DMS 273 treated with DMSO at 0.1 percent for 48 hours (cell line): ENCODE measurements around the gene WT1.
"Not testable (repeated sequence)": the region's sequence is repeated elsewhere in the genome, so short reads cannot be mapped to it uniquely, and the experiment has no call there.

Experiments
- DNase-seq: peaks from one replicate; lab custom pipeline; 2025; lab: John Stamatoyannopoulos, UW

WT1 gene

GRCh38 chr11:32435511-32435941, at the start of gene WT1:
WT1 (minus strand) TSS chr11:32435539.
- DNase-seq: no peak

DNA sequence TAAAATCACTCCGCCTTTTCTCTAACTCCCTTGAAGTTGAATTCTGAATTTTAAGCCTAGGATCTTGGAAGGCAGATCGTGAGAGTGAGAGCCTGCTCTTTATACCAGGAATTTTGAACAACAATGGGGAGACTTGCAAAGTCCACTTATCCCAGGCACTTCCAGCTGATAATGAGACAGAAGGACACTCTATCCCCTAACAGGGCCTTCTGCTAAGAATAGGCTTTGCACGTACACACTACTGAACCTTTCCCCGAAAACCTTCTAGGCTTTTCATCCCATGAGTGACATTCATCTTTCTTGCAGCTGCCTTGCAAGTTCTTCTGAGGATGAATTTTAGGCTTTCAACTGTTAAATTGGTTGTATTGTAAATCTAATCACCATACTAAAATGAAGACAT, 44.0 kb upstream of the WT1 start:
- no peak for DNase-seq

DNA sequence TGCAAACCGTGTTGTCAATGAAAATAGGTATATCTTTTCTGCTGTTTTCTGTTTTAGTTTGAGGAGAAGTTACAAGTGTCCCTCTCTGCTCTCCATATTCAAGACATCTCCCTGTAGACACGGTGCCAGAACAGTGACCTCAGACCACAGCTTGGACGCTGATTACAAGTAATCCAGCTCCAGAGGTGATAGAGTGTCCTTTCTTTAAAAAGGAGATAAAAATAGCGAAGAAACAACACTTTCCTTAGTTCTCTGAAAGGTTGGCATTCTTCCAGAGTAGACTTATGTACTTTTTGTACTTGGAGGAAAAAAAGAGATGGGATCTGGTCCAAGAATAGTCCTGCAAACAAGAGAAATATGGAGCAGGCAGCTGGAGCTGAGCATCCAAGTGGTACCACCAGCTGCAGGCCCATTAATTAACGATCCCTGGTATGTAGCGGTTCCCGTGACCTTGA, 43.0 kb upstream of the WT1 start:
- DNase-seq: peak; percentile 26

DNA sequence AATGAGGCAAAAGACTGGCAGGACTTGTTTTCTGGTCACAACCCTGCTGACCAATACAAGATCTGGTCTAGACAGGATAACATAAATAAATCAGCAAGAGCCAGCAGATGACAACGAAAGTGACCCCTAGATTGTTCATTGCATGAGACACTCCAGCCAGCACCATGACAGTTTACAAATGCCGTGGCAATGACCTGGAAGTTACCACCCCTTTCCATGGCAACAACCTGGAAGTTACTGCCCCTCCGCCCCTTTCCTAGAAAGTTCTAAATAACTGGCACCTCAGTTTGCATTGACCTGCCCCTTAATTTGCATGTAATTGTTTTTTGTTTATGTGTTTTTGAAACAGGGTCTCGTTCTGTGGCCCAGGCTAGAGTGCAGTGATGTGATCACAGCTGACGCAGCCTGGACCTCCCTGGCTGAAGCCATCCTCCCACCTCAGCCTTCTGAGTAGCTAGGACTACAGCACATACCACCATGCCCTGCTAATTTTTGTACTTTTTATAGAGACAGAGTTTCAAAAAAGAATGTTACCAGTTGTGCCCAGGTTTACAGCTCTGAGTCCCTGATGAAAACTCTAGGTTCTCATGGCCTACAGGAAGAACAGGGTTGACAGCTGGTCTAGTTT, 38.1 kb upstream of the WT1 start:
- DNase-seq: no peak

DNA sequence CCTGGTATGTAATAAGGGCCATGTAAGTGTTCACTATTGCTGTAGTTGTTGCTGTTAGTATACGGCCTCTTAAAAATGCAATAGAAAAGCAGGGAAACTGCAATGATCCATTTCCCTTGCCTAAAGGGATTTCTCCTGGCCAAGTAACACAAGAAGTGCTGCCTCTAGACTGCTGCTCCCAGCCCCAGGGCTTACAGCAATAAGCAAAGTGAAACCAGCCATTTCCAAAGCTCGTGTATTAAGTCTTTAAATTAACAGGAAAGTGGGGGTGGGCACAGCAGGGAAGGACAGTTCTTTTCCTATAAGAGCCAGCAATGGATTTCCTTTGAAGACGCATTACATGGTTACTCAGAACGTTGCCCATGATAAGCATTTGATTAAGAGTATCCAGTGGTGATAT, 36.9 kb upstream of the WT1 start:
- DNase-seq: no peak

GRCh38 chr11:32471544-32471943, 36.2 kb upstream of the WT1 start:
- not testable (repeated sequence) for DNase-seq

GRCh38 chr11:32469791-32470190, 34.5 kb upstream of the WT1 start:
- no peak for DNase-seq

DNA sequence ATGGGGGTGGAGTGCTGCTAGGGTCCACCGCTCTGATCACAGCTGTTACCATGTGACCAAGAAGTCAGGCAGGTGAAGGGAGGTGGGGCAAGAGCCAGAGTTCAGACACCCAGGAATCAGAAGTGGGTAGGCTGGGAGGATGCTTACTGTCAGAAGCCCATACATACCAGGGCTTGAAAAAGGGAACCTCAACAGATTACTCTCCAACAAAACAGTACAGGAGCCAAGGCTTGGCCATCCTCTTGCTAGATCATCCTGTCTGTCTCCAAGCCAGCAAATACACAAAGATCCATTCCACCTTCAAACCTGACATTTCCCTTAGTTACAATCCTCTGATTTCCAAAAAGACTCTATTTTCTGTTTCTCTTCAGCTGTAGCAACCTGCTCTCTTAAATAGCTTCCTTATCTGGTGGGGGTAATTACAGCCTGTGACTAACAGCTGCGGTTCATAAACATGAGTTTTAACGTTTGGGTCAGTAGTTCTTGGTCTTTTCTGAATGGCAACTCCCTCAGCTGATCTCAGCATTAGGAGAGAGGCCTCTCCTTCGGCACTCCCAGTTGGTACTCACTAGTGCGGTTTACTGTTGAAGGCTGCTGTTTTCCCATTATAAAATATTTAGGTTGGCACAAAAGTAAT, 31.1 kb upstream of the WT1 start:
- DNase-seq: no peak

GRCh38 chr11:32464078-32464477, 28.7 kb upstream of the WT1 start:
- DNase-seq: no peak

- no peak for DNase-seq
These were observed 26.8 kb upstream of the WT1 start for GRCh38 chr11:32462011-32462690.

DNA sequence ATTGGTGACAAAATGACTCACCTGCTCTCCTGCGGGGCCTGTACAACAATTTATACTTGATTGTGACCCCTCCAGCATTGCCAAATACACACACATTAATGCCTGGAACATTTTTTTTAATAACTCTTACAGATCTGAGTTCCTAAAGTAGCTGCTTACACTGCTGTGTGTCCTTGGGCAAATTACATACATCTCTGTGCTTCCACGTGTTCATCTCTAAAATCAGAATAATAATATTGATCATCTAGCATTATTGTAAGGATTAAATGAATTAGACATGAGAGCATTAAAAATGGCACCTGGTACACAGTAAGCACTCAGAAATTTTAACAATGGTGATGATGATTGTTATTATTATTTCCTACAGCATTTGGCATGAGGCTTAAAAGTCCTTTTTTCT, 21.5 kb upstream of the WT1 start:
- DNase-seq: no peak

GRCh38 chr11:32454993-32455392, 19.7 kb upstream of the WT1 start:
- no peak for DNase-seq

- DNase-seq: no peak
These were observed 16.5 kb upstream of the WT1 start for GRCh38 chr11:32451808-32452207.

GRCh38 chr11:32450372-32450771, 15.0 kb upstream of the WT1 start:
- no peak for DNase-seq

- DNase-seq: no peak
These were observed 12.9 kb upstream of the WT1 start for GRCh38 chr11:32448232-32448631.

- no peak for DNase-seq
These were observed 11.9 kb upstream of the WT1 start for GRCh38 chr11:32447252-32447651.

DNA sequence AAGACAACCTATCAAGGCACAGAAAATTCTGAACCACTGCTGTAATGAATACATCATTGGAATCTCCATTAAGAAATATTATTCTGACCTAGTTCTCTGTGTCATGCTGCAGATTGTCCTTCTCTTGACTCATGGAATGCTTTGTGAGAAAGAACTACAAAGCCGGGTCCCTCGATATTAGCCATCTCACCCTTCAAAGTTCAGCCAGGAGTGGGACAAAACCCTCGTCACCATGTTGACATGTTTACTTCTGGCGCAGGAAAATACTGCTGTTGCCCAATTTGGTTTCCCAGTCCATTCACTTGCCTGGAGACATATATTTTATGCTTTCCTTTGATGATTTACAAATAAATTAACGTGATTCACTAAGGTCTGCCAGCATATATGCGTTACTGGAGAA, 10.9 kb upstream of the WT1 start:
- no peak for DNase-seq

DNA sequence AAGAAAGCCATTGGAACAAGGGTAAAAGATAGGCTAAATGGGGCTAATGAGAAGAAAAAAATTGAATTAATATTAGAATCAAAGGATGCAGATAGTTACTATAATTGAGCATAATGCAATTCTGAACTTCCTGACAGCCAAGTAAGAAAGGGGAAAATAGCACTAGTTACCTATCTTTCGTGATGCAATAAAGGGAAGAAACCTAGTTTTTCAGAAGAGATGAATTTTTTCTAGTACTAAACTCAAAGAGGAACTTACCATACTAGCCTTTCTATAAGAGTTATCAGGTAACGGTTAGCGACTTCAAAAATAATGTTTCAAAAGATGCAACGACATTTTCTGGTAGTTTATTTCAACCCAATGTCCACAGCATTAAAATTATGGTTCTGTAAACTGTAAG, 8.8 kb upstream of the WT1 start:
- no peak for DNase-seq

DNA sequence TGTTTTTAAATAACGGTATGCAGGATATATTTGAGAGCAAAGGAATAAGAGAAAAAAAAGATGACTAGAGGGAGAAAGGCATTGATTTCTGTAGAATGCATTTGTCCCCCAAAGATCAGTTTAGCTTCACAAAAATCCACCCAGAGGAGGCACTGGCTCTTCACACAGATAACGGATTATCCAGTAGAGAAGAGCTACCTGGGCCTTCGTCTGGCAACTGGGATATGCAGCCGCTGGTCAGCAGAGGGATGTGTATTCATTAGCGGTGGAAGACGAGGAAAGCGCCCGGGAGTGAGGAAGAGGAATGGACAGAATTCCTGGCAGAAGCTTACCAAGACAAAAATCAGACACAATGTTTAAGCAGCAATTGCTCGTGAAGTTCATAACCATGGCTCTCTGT, 5.6 kb upstream of the WT1 start:
- no peak for DNase-seq

- no peak for DNase-seq
These were observed 5.1 kb upstream of the WT1 start for GRCh38 chr11:32440312-32440908.

DNA sequence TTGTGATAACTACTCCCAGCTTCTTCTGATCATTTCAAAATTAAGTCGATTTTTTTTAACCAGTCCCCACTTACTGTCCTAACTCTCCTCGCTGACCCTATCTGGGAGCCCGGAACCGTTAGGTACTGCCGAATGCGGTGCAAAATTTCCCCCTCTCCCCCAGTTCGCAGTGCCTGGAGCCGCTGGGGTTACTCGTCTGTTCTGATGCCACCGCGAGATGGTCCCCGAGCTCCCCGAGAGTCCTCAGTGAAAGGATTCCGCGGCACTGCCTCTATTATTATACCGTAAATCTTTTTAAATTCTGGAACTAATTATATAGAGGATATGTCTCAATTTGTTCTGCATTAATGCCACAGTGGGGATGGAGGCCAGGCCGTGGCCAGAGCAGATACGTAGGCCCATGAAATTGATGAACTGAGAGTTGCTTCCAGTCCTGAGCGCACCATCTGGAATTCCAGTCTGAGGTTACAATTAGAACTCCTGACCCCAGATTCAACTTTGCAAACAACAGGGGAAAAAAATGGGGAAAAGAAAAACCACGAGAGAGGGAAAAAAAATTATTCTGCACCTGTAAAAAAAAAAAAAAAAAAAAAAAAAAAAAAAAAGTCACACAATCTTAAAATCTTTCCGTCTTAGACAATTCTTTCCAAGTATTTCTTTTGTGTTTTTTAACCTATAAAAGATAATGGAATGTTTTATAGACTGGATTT, 4.3 kb upstream of the WT1 start:
- DNase-seq: no peak

GRCh38 chr11:32438866-32439489, 3.6 kb upstream of the WT1 start:
- DNase-seq: no peak
